Iris pigment epithelial cell (primary cell): Measurements from ENCODE around the gene BARHL2.

ENCODE experiments used
- DNase-seq: peaks from one replicate; pipeline ENCODE4 v3.0.0-alpha.2; 2011; ENCODE audit warnings: low read depth

The BARHL2 gene

GRCh38 chr1:90710579-90711536 lies 6.2 kb downstream of the BARHL2 start:
- no peak for DNase-seq

- no peak for DNase-seq
These were observed 7.6 kb downstream of the BARHL2 start for GRCh38 chr1:90709535-90709934.

DNA sequence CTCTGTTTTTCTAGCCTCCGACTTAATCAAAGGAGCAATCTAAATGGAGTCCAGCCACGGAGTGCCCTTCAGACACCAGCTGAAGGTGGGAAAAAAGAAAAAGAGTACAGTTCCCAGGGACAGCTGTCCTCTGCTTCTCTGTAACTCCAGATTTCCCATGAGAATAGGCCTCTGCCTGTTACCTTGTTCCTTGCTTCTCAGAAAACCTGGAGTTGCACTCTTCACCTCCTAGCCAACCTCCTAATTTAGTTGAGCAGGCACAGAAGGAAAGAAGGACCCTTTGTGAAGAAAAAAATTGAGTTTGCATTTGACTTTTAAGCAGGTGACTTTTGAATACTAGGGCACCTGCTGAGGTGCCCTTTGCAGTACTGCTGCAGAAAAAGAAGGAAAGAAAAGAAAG lies 8.3 kb downstream of the BARHL2 start:
- no peak for DNase-seq

- no peak for DNase-seq
These were observed 8.8 kb downstream of the BARHL2 start for GRCh38 chr1:90708236-90708786.

DNA sequence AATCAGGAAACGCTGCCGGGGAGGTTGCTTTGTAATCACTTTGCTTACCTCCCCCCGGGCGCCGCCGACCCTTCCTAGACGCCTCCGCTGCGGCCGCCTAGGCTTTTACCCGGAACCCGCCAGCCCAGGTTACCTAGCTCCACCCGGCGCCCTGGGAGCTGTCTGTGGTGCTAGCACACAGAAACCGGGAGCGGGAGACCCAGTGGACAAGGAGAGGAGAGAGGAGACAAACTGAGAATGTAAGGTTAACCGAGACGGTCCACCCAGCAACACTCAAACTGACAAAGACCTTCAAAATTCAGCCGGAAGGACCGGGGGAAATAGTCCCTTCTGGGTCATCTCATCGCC lies 9.8 kb downstream of the BARHL2 start:
- DNase-seq: peak; percentile 39

DNA sequence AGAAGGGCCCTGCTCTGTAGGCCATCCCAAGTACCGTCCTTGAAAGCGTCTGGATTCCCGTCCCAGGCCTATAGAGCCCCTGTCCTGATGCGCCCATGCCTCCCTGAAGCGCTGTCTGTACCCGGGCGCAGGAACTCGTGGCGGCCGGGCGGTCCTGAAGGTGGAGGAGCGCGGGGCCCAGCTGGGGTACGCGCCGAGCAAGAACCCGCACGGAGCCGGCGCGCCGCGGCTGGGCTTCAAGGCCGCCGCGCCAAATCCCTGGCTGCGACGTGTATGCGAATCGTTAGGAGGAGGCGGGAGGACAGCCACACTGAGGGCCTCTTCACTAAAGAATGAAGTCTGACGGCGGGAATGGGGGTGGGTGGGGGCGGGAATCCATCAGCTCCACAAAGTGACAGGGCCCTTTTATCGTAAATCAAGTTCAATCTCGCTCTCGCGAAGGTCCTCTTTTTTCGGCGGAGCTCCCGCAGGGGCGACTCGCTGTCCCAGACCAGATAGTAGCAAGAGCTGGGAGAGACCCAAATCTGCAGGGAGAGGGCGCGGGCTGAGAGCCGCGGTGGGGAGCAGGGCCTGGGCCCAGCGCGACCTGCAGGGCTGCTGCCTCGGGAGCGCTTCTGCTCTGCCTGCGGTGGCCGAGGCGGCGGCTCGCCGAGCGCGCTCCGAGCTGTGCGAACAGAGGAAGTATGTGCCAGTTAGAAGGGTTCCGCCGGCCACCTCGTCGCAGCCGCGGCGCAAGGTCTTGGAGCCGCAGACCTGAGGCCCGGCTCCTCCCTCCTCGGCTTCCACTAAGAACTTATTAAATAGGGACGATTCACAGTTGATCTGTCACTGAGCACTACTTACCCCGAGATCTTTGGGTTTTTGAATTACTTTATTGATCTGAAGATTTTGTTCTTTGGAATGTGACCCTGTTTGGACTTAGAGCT lies 10.4 kb downstream of the BARHL2 start:
- peak; percentile 10 for DNase-seq

- no peak for DNase-seq
These were observed 11.1 kb downstream of the BARHL2 start for GRCh38 chr1:90705956-90706355.

GRCh38 chr1:90704817-90705216 lies 12.3 kb downstream of the BARHL2 start:
- DNase-seq: no peak

DNA sequence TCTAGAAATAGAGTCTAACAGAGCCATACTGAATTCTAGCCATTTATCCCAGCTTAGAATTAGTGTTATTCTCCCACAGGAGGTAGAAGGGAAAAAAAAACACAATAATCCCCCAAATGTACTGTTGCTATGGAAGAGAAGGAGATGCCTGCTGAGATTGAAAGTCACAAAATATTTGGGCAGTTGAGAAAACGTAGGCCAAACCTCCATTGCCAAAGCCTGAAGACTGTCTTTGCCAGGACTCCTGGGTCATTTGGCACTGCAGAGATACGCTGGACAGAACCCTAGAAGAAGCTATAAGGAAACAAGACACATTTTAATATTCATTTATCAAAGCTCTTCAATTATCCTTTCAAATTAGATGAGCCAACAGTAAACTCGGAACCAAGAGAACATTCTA lies 22.3 kb downstream of the BARHL2 start:
- DNase-seq: no peak

- no peak for DNase-seq
These were observed 29.4 kb downstream of the BARHL2 start for GRCh38 chr1:90687747-90688146.

DNA sequence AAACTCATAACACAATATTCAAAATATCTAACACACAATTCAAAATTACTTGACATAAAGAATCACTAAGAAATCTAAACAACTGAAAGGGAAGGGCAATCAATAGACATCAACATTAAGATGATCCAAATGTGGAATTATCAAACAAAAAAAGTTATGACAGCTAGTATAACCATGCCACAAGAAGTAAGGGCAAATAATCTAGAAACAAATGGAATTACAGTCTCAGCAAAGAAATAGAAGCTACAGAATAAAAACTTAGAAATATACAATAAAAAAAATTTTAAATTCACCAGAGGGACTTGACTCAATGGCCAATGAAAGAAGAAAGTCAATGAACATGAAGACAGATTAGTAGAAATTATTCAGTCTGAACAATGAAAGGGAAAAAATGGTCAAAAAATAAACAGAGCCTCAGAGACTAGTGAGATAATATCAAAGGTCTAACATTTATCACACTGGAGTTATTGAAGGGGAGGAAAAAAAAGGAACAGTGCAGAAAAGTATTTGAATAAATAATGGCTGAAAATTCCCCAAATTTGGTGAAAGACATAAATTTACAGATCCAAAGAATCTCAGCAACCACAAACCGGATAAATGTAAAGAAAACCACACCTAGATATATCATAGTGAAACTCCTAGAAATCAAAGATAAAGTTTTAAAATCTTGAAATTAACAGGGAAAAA lies 41.8 kb downstream of the BARHL2 start:
- DNase-seq: no peak

- DNase-seq: no peak
These were observed 45.4 kb downstream of the BARHL2 start for GRCh38 chr1:90671741-90672140.

DNA sequence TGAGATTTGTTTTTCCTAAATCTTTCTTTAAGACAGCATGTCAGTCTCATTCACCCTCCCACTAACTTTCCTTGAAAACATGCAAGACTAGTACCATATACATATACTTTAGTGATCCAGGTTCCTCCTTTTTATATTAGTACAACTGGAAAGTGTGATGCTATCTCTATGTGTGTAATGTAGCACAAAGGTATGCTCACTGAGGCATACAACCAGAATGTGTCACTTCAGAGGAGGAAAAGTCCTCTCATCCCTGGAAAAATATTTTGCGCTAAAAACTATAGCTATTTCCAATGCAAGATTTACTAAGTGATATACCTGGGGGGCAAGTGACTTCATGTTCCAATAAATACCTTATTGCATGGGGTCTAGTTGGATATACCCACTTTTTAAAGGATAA lies 45.9 kb downstream of the BARHL2 start:
- DNase-seq: no peak
